Neural crest cell (in vitro differentiated cells): ENCODE measurements around the gene EPHA4. TPM values are rescaled to one million over a fixed set of nuclear protein-coding genes. Genes with fewer than 3 reads are reported as not detected.

Experiments used
- DNase-seq: peaks from one replicate; pipeline ENCODE4 v3.0.0; 2021; ENCODE audit warnings: low read depth, mixed read lengths, low spot score
- H3K27ac Mint-ChIP-seq: one replicate; pipeline ENCODE4 v1.8.0; 2021; ENCODE audit warnings: mild to moderate bottlenecking, mixed read lengths; ENCODE audit not compliant: unreplicated experiment
- H3K27me3 Mint-ChIP-seq: 2 replicates; pipeline ENCODE4 v1.8.0; 2021; ENCODE audit warnings: low read depth, mild to moderate bottlenecking, mixed read lengths
- H3K36me3 Mint-ChIP-seq: 2 replicates; pipeline ENCODE4 v1.8.0; 2021; ENCODE audit warnings: low read depth, mild to moderate bottlenecking, mixed read lengths
- H3K4me1 Mint-ChIP-seq: 2 replicates; pipeline ENCODE4 v1.8.0; 2021; ENCODE audit warnings: mixed read lengths
- H3K4me3 Mint-ChIP-seq: one replicate; pipeline ENCODE4 v1.8.0; 2021; ENCODE audit warnings: mild to moderate bottlenecking, mixed read lengths
- H3K9me3 Mint-ChIP-seq: 2 replicates; pipeline ENCODE4 v1.8.0; 2021; ENCODE audit warnings: mixed read lengths
- total RNA-seq: library from RNA; stranded (reverse); gene quantifications from 2 replicates; pipeline ENCODE4 v1.2.1, GENCODE V29; 2021
- TF ChIP-seq, protein P1 (sequence below): fragments of 200-600 bp; sonication (generic); conservative IDR thresholded peaks from 2 replicates; pipeline ENCODE4 v1.5.0; 2021; ENCODE audit warnings: antibody characterized with exemption, mild to moderate bottlenecking

The EPHA4 gene
- total RNA-seq, 1 donor from 2014 or later: 108 TPM

DNA sequence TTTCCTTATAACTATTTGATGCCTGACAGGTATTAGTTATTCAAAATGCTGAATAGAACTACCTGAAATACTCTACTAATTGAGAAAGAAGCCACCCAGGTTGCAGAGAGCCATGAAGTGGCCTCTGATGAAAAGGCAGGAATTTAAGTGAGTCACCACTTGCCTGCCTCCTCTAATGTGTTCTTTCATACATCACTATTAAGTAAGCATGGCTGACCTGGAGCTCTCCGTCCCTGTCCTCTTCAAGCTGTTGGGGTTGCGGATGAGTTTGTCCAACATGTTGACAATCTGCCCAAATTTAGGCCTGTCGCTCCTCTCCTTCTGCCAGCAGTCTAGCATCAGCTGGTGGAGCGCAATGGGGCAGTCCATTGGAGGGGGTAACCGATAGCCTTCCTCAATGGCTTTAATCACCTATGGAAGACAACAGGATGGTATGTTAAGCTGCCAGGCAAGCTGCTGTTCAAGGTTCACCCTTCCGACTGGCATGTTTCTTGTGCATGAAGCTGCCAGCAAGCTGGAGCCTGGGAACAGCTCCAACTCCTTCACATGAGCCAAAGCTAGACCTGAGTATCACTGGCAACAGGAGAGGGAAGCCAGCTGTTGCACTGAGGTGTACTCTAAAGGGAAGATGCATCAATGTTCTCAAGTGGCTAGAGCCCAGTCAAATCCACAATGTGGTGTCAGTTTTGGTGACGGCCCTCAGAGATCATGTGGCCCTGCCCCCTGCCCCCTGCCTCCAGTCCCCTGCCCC, 142.2 kb downstream of the EPHA4 start:
- H3K9me3 Mint-ChIP-seq: no peaks in the 10 kb centered on the region
- H3K27ac Mint-ChIP-seq: no peak overlapping the region
- TF ChIP-seq, protein P1, sequence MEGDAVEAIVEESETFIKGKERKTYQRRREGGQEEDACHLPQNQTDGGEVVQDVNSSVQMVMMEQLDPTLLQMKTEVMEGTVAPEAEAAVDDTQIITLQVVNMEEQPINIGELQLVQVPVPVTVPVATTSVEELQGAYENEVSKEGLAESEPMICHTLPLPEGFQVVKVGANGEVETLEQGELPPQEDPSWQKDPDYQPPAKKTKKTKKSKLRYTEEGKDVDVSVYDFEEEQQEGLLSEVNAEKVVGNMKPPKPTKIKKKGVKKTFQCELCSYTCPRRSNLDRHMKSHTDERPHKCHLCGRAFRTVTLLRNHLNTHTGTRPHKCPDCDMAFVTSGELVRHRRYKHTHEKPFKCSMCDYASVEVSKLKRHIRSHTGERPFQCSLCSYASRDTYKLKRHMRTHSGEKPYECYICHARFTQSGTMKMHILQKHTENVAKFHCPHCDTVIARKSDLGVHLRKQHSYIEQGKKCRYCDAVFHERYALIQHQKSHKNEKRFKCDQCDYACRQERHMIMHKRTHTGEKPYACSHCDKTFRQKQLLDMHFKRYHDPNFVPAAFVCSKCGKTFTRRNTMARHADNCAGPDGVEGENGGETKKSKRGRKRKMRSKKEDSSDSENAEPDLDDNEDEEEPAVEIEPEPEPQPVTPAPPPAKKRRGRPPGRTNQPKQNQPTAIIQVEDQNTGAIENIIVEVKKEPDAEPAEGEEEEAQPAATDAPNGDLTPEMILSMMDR: no peak
- H3K4me1 Mint-ChIP-seq: peaks cover 17% of the 10 kb centered on the region
- DNase-seq: no peak
- no peaks in the 10 kb centered on the region for H3K27me3 Mint-ChIP-seq
- H3K4me3 Mint-ChIP-seq: no peak overlapping the region
- peaks cover 17% of the 10 kb centered on the region for H3K36me3 Mint-ChIP-seq

DNA sequence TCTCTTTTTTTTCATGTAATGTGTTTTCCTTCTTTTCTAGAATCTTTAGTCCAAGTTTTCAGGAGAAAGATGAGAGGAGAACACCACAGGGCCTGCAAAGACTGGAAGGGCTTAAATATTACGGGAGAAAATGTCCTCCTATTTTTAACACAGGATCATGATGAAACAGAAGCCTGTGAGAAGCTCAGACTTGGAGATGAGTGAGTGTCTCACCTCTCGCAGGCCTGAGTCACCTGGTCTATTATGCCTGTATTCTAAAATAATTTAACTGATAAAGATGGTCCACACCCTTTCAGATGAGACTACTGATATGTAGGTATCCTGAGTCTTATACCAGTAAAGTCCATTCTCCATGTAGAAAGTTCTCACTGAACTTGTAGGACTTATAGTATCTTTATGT, 143.2 kb downstream of the EPHA4 start:
- Mint-ChIP-seq H3K4me3 (no peak overlapping the region), H3K4me1 (peaks cover 11% of the 10 kb centered on the region), H3K9me3 (no peaks in the 10 kb centered on the region), H3K27ac (no peak overlapping the region), H3K36me3 (peaks cover 14% of the 10 kb centered on the region), H3K27me3 (no peaks in the 10 kb centered on the region)
- no peak for DNase-seq
- TF ChIP-seq, protein P1: no peak

DNA sequence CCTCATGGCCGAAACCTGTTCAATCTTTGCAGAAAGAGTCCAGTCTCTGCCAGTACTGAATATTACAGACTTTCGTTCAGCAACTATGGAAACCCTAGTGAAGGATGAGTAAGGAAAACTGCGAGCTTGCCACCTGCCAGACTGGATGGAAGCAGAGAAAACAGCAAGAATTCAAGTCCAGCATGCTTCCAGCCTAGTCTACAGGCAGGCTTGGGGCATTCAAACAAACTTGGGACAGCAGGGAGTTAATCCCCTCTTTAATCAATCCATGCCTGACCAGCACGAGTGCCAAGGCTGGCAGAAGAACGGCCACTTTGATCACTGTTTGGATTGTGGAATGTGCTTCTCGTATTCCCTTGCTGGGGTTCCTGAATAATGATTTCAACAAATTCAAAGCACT, 145.2 kb downstream of the EPHA4 start:
- TF ChIP-seq, protein P1: no peak
- H3K4me1 Mint-ChIP-seq: peaks cover 11% of the 10 kb centered on the region
- no peaks in the 10 kb centered on the region for H3K9me3 Mint-ChIP-seq
- peaks cover 16% of the 10 kb centered on the region for H3K36me3 Mint-ChIP-seq
- DNase-seq: no peak
- no peaks in the 10 kb centered on the region for H3K27me3 Mint-ChIP-seq
- H3K27ac Mint-ChIP-seq: no peak overlapping the region
- H3K4me3 Mint-ChIP-seq: no peak overlapping the region

DNA sequence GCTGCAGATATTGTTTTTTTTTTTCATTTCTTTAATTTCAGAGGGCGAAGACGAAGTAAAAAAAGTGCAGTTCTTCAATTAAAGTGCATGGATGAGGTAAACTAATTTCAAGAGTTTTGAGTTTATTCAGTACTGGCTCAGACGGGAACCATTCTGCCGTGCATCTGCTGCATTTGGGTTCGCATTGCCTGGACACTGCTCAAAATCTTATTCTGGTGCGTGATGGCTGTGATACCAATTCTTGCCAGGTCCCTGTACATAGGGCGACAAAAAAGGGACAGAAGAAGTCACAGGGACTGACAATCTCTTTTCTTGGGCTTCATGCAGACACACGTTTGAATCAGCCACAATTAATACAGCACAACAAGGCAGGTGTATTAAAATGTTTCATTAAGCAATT, 146.2 kb downstream of the EPHA4 start:
- H3K4me3 Mint-ChIP-seq: no peak overlapping the region
- TF ChIP-seq, protein P1: no peak
- H3K36me3 Mint-ChIP-seq: peaks cover 17% of the 10 kb centered on the region
- H3K27me3 Mint-ChIP-seq: no peaks in the 10 kb centered on the region
- DNase-seq: no peak
- H3K9me3 Mint-ChIP-seq: no peaks in the 10 kb centered on the region
- H3K4me1 Mint-ChIP-seq: peaks cover 11% of the 10 kb centered on the region
- H3K27ac Mint-ChIP-seq: no peak overlapping the region

DNA sequence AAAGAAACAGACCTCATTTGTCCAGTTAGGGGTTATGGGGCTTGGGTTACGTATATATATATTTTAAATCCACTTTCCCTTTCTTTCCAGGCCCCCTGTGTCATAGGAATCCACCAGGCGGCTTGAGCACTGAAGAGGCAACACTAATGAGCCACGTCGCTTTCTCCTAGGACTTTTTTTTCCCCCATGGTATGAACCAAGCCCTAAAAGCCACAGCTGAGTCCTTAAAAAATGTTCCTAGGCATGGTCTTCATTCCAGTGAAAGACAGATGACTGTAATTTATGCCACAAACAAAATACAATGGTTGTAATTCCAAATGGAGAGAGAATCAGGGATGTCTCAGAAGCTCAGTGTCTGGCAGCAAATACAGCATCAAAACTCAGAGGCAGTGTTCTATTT, 146.8 kb downstream of the EPHA4 start:
- Mint-ChIP-seq H3K9me3 (no peaks in the 10 kb centered on the region), H3K4me3 (no peak overlapping the region), H3K27me3 (no peaks in the 10 kb centered on the region), H3K4me1 (peaks cover 11% of the 10 kb centered on the region), H3K27ac (no peak overlapping the region), H3K36me3 (peaks cover 18% of the 10 kb centered on the region)
- DNase-seq: no peak
- TF ChIP-seq, protein P1: no peak
